Psoas muscle (tissue), 8 donors: ENCODE measurements around the gene HOXA9. TPM values are rescaled to one million over a fixed set of nuclear protein-coding genes. Genes with fewer than 3 reads are reported as not detected.

Source experiments
- ATAC-seq, 4 donors: fragments of 200-7000 bp; cut with Tn5 transposase; one replicate each; pipeline ENCODE4 v1.9.1; 2020; ENCODE audit warnings: moderate library complexity in 3 of 4, mild to moderate bottlenecking in 2 of 4
- DNase-seq, 2 donors: peaks; one replicate each; pipeline ENCODE4 v3.0.0-alpha.2; 2020
- H3K27ac ChIP-seq: fragments of 200-600 bp; one replicate; pipeline ENCODE4 v1.8.0; 2022
- H3K27me3 ChIP-seq, 3 donors: fragments of 200-600 bp in 1 of 3; one replicate each; pipeline versions ENCODE4 v1.6.1 to v1.8.0; 2013 to 2022; ENCODE audit warnings: low read length in 2 of 3, mild to moderate bottlenecking in 2 of 3, moderate library complexity in 1 of 3; ENCODE audit not compliant: insufficient read depth in 3 of 3
- H3K36me3 ChIP-seq, 2 donors: fragments of 200-600 bp in 1 of 2; one replicate each; pipeline versions ENCODE4 v1.6.1 to v1.8.0; 2013 to 2022; ENCODE audit warnings: low read depth in 1 of 2, mild to moderate bottlenecking in 1 of 2, moderate library complexity in 1 of 2; ENCODE audit not compliant: insufficient read depth in 1 of 2
- H3K4me1 ChIP-seq: fragments of 200-600 bp; one replicate; pipeline ENCODE4 v1.8.0; 2022
- H3K4me3 ChIP-seq: fragments of 200-600 bp; one replicate; pipeline ENCODE4 v1.8.0; 2022; ENCODE audit warnings: mild to moderate bottlenecking
- H3K9me3 ChIP-seq: fragments of 200-600 bp; one replicate; pipeline ENCODE4 v1.8.0; 2022
- CTCF ChIP-seq: fragments of 200-600 bp; IDR thresholded peaks from one replicate; pipeline ENCODE4 v1.8.0; 2022; ENCODE audit warnings: antibody characterized with exemption
- WGBS, 3 donors: extraction: QIAGEN DNeasy Blood & Tissue Kit; methylation state at CpG; one replicate each; pipeline versions ENCODE4 v1.1.6 to v1.1.7; 2013; 5-methylcytosine and 5-hydroxymethylcytosine counted together
- intact Hi-C, 2 donors: fragments of 100-400 bp; cut with DNase I; formaldehyde crosslinking; loops; one replicate each; pipeline versions ENCODE4 v1.11.0 to v1.14.2; 2022
- polyA plus RNA-seq, 3 donors: library from polyadenylated mRNA; stranded (reverse); fragments of 200-250 nt; gene quantifications; one replicate each; pipeline ENCODE4 v1.2.3, GENCODE V29; 2013
- total RNA-seq, 4 donors: library from RNA; stranded (reverse); fragmentation: NEBNext Ultra II Directional in 2 of 4; extraction: Animal tissue kit (Norgen Biotek cat#: 25700) in 2 of 4; gene quantifications; one replicate each; pipeline versions ENCODE4 v1.2.1 to v1.2.4, GENCODE V29; 2021 to 2023
- donor health status: healthy with polysubstance abuse.
- donor health status: DM: no; HTN: no; CAD: no; lungs with moderate emphysema.
- donor health status: Bipolar disorder and iron deficiency.
- donor health status: healthy.
- donor health status: DM: yes; HTN: yes; CAD: no.
- donor health status: DM: no; HTN: no; CAD: no.
- donor health status: DM: no; HTN: no; CAD: no.
- donor health status: DM: yes; HTN: yes; CAD: no.

The HOXA9 gene
- total and polyA plus RNA-seq, 7 donors = 0.81 to 55.9 (median 16.0) TPM; not detected in 1

GRCh38 chr7:27168265-27168947 lies 3.1 kb upstream of the HOXA9 start:
- intact Hi-C loops = loop anchor here (5.0 to 10.0 kb wide), 3 partner anchors 964 to 1604 kb away; partner anchors contain the start of genes CBX3 (in 1 of the 2) and HNRNPA2B1 (in 1 of the 2)
- no peak for TF ChIP-seq CTCF
- Histone ChIP-seq H3K36me3 (no peaks in the 10 kb centered on the region), H3K27me3 (no peaks in the 10 kb centered on the region), H3K27ac (peak overlapping the region; percentile 92), H3K4me3 (peak overlapping the region; percentile 79), H3K4me1 (peaks cover 17% of the 10 kb centered on the region), H3K9me3 (no peaks in the 10 kb centered on the region)
- ATAC-seq (peak in 3 of 4 donors; percentile 26 to 47 (median 37)), DNase-seq (peak in 1 of 2 donors; percentile 88)
- 20 to 26% (median 21%) methylated on average over 25 of the region's 25 CpGs for WGBS, 3 donors

DNA sequence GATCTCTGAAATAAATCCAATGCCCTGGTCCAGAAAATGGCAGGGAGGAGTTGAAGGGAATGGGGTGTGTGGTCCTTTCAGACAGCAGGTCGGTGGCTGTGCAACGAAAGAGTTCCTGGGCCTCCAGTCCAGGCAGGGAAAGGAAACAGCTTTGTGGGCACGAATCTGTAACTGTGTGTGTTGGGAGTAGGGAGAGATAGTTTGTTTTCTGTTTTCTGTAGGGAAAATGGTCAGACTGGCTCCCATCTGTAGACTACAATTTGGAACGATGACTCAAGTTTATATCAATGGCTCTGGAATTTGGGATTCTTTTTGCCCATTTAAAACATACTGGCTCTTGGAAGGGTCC lies 2.6 kb upstream of the HOXA9 start:
- no peak for DNase-seq
- H3K4me3 ChIP-seq = peak overlapping the region; percentile 79

GRCh38 chr7:27166531-27167505 lies 1.5 kb upstream of the HOXA9 start:
- no peak for TF ChIP-seq CTCF
- peak overlapping the region; percentile 79 for H3K4me3 ChIP-seq
- H3K4me1 ChIP-seq = peaks cover 25% of the 10 kb centered on the region
- H3K36me3 ChIP-seq = no peaks in the 10 kb centered on the region
- H3K9me3 ChIP-seq = no peaks in the 10 kb centered on the region
- DNase-seq = peak; percentile 17 to 77
- no peaks in the 10 kb centered on the region for H3K27me3 ChIP-seq
- peak overlapping the region; percentile 92 for H3K27ac ChIP-seq
- intact Hi-C loops = loop anchor here (5.0 to 10.0 kb wide), 3 partner anchors 962 to 1602 kb away; partner anchors contain the start of genes CBX3 (in 1 of the 2) and HNRNPA2B1 (in 1 of the 2)
- ATAC-seq = peak in 3 of 4 donors; percentile 3 to 16 (median 5)
- 16 to 19% (median 17%) methylated on average over 50 of the region's 50 CpGs for WGBS, 3 donors

More for the DNA sequence above, 2.6 kb upstream of the HOXA9 start:
- intact Hi-C loops = loop anchor here (5.0 to 10.0 kb wide), 3 partner anchors 963 to 1603 kb away; partner anchors contain the start of genes CBX3 (in 1 of the 2) and HNRNPA2B1 (in 1 of the 2)
- no peak for TF ChIP-seq CTCF
- Histone ChIP-seq H3K27ac (peak overlapping the region; percentile 92), H3K4me1 (peaks cover 22% of the 10 kb centered on the region), H3K27me3 (no peaks in the 10 kb centered on the region), H3K36me3 (no peaks in the 10 kb centered on the region), H3K9me3 (no peaks in the 10 kb centered on the region)
- no peak for ATAC-seq
- WGBS, 3 donors = 18 to 45% (median 29%) methylated on average over 4 of the region's 4 CpGs

DNA sequence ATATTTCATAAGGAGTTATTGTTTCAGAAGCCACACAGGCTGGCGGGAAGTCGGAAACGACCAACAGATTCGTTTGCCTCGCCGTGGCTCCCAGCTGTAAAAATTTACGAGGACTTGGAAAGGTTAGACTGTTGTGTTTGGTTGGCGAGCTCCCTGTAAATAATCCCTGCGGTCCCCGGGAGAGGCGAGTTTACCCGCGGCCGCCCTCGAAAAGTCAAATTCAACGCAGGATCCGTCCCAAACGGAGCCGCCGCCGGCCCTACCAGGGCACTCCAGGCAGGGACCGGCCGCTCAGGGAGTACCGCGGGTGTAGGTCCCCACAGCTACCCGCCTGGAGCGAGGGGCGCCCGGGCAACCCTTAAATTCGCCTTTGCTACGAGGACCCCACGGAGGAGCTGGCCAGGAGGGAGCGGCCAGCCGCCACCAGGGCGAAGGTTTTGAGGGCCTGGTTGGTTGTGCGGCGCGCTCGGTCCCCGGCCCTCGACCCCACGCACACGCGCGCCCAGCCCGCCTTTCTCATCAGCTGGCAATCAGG lies 726 bp upstream of the HOXA9 start:
- DNase-seq (peak in 1 of 2 donors; percentile 75), ATAC-seq (peak in 3 of 4 donors; percentile 12 to 25 (median 15))
- TF ChIP-seq CTCF = no peak
- intact Hi-C loops = loop anchor here (2.0 to 10.0 kb wide), 4 partner anchors 961 to 1601 kb away; partner anchors contain the start of genes CBX3 (in 1 of the 2) and HNRNPA2B1 (in 1 of the 2)
- H3K4me3 ChIP-seq = peak overlapping the region; percentile 79
- no peaks in the 10 kb centered on the region for H3K36me3 ChIP-seq
- 5 to 8% (median 5%) methylated on average over 46 of the region's 46 CpGs for WGBS, 3 donors
- peak overlapping the region; percentile 92 for H3K27ac ChIP-seq
- H3K27me3 ChIP-seq = no peaks in the 10 kb centered on the region
- peaks cover 27% of the 10 kb centered on the region for H3K4me1 ChIP-seq
- no peaks in the 10 kb centered on the region for H3K9me3 ChIP-seq
